Measurements from ENCODE around the gene FTCD.

Gene FTCD

GRCh38 chr21:46121286-46122221 lies 33.8 kb downstream of the FTCD start:
- peak; percentile 36 for DNase-seq

DNA sequence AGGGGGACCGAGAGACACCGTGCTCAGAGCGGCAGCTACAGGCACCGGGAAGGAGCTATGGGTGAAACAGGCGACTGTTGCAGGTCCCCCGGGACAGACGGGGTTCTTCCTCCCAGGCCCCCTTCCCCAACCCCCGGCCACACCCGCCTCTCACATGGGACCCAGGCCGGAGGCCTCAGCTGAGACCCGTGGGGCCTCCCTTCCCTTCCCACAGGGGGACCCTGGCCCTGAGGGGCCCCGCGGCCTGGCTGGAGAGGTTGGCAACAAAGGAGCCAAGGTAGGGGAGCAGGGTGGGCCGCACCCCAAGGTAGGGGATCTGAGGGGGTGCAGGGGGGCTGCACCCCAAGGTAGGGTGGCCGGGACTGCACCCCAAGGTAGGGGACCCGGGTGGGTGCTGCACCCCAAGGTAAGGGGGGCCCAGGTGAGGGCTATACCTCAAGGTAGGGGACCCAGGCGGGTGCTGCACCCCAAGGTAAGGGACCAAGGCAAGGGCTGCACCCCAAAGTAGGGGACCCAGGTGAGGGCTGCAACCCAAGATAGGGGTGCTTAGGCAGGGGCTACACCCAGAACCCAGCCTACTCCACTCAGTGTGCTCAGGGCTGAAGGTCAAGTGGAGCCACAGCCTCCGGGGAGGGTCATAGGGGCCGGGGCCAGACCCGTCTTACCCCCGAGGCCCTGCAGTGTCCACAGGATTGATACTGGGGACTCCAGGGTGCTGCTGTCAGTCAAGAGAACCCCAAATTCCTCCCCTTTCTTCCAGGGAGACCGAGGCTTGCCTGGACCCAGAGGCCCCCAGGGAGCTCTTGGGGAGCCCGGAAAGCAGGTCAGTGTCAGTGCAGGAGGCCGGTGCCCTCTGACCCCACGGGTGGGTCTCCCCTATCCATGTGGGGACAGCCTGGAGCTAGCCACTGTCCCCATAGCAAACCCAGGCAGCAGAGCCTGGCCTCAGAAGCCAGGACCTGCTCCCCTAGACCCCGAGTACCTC lies 34.8 kb downstream of the FTCD start:
- DNase-seq: peak; percentile 40

DNA sequence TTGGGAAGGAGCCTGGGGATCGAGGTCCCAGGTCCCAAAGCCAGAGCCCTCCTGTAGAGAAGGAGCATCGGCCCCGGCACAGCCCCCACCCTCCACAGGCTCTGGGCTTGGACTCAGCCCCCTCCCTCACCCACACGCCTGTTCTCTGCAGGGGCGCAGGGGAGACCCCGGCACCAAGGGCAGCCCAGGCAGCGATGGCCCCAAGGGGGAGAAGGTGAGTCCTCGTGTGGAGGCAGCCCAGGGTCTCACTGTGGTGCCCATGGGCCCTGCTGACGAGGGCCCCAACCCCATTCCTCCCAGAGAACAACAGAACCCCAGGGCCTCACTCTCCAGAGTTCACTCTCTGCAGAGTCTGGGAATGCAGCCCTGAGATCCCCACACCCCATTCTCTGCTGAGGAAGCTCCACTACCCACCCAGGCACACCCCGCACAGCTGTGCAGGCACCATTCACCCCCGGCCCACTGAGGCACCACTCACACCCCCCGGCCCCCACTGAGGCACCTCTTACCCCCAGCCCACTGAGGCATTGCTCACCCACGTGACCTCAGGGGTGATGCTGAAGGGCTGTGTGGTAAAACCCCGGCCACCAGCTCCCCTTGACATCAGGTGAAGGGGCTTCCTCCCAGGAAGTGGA lies 35.6 kb downstream of the FTCD start:
- DNase-seq: peak; percentile 19

DNA sequence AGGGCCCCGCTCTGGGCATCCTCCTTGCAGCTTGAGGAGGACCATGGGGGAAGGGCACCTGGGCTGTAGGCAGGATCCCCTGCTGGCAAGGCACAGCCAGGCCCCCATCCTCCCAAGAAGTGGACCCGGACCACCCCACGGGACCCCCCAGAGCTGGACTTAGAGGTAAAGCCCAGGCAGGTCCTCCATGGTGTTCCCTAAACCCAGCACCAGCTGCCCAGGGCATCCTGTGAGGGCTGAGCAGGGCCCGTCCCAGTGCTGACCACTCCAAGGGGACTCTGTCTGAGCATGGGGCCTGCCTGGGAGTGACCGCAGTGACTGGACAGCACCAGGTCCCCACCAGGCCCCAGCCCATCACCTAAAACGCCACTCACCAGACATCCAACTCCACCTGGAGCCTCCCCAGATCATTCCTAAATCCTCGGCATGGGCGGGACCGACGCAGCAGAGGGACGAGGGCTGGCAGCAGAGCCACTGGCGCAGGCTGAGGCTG lies 36.2 kb downstream of the FTCD start:
- peak; percentile 44 for DNase-seq

GRCh38 chr21:46118316-46119143 lies 36.8 kb downstream of the FTCD start:
- DNase-seq: peak; percentile 38

GRCh38 chr21:46117586-46118315 lies 37.6 kb downstream of the FTCD start:
- peak; percentile 34 for DNase-seq

DNA sequence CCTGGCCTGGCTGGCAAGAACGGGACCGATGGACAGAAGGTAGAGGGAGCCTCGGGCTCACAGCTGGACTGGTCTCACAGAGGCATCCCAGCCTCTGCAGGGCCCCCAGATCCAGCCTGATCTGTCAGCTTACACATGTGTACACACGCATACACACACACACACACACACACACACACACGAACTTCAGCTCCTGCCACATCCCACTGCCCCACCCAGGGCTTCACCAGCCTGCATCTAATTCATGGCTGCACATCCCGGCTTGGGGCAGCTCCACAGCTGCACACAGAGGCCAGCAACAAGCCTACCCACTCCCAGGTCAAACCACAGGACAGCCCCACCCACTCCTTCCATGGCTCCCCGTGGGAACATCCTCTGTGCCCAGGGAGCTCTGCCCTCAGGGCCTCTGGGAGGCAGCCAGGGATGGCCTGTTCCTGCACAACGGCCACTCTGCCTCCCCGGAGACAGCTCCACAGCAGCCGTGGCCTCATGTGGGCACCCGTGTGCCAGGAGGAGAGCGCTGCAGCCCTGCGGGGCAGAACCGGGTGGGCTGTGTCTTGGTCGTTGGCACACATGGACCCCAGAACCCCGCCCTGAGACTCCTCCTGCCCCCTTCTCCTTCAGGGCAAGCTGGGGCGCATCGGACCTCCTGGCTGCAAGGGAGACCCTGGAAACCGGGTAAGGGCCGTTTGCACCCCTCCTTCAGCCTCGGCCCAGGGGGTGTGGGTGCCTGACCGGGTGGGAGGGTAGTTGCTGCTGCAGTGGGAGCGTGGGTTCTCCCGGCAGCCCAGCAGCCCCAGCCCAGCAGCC lies 38.4 kb downstream of the FTCD start:
- DNase-seq: peak; percentile 48

DNA sequence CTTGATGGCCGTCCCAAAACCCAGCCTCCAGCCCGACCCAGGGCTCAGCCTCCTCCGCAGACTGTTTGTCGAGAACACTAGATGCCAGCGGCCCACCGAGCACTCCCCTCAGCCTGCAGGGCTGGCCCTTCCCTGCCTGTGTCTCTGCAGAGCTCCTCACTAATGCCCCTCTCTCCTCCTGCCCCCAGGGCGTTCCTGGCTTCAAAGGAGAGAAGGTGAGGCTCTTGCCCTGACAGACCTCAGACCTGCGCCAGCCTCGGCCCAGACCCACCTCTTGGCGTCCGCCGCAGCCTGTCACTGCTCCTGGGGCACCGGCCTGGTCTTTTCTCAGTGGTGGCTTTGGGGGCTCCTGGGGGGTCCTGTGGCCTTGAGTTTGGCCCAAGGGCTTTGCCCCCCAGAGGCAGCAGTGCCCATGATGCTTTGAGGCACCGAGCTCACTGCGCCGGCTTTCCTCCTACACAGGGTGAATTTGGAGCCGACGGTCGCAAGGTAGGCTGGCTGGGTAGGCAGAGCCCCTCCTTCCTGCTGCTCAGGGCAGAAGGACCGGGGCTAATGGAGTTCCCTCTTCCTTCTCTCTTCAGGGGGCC lies 39.1 kb downstream of the FTCD start:
- DNase-seq: peak; percentile 39

GRCh38 chr21:46115441-46116188 lies 39.8 kb downstream of the FTCD start:
- DNase-seq: peak; percentile 32

DNA sequence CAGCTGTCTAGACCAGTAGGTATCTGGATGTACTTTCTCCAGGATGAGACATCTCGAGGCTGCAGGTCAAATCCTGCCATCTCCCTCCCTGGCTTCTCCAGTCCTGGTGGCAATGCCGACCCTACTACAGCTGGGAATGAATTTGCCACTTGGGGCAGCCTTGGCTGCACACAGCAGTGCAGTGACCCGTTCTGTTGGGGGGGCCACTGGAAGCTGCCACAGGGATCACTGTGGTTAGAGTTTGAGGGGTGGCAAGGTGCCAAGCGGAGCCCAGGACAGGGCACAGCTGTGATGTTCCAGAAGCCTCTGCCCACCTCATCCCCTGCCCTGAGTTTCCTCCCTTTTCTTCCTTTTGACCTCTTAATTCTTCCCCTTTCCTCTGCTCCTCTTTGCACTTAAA lies 40.4 kb downstream of the FTCD start:
- peak; percentile 41 for DNase-seq

GRCh38 chr21:46113497-46114176 lies 41.7 kb downstream of the FTCD start:
- peak; percentile 27 for DNase-seq

DNA sequence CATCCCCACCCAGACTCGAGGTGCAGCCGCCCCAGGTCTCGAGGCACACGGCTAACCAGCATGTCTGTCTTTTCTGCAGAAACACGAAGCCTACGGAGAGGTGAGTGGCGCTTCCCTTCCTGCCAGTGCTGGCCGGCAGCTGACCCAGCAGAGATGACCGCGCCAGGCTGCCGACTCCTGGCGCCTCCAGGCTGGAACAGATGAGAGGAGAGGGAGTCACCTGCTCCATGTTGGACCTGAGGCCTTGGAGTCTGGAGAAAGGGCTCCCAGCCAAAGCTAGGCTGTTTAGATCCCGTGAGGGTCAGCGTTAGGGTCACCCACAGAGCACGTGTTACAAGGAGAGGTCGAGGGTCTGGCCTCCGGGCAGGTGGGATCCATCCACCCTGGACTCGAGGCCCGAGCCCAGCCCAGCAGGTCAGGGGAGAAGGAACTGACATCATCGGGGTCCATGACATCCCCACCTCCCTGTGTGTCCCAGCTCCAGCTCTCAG lies 42.6 kb downstream of the FTCD start:
- peak; percentile 39 for DNase-seq

DNA sequence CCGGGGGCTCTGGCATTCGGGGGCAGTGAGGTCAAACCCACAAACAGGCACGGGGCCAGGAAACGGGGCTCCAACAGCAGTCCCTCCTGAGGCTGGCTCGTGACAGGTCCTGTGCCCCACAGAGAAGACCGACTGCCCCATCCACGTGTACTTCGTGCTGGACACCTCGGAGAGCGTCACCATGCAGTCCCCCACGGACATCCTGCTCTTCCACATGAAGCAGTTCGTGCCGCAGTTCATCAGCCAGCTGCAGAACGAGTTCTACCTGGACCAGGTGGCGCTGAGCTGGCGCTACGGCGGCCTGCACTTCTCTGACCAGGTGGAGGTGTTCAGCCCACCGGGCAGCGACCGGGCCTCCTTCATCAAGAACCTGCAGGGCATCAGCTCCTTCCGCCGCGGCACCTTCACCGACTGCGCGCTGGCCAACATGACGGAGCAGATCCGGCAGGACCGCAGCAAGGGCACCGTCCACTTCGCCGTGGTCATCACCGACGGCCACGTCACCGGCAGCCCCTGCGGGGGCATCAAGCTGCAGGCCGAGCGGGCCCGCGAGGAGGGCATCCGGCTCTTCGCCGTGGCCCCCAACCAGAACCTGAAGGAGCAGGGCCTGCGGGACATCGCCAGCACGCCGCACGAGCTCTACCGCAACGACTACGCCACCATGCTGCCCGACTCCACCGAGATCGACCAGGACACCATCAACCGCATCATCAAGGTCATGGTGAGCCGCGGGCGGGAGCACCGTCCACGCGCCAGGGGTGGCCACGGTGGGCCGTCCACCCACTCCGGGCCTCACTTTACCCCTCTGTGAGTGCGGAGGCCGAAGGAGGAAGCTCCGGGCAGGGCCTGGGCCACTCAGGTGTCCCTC lies 43.3 kb downstream of the FTCD start:
- DNase-seq: peak; percentile 39

DNA sequence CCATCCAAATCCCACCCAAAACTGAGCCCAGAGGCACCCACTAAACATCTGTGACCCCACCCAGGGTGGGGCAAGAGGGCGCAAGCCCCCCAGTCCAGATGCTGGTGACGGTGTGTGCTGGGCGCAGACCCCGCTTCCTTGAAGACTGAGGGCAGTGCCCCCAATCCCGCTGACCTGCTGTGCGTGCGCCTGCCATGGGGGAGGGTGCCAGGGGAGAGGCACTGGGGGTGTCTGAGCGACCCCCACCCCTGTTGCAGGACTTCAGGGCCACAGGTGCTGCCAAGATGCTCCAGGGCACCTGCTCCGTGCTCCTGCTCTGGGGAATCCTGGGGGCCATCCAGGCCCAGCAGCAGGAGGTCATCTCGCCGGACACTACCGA lies 44.2 kb downstream of the FTCD start:
- DNase-seq: no peak

- peak; percentile 45 for DNase-seq
These were observed 44.7 kb downstream of the FTCD start for GRCh38 chr21:46110499-46111192.

Data from right forelimb (tissue), 1 donor.